ENCODE data around the gene SHC2.

Gene SHC2, protein sequence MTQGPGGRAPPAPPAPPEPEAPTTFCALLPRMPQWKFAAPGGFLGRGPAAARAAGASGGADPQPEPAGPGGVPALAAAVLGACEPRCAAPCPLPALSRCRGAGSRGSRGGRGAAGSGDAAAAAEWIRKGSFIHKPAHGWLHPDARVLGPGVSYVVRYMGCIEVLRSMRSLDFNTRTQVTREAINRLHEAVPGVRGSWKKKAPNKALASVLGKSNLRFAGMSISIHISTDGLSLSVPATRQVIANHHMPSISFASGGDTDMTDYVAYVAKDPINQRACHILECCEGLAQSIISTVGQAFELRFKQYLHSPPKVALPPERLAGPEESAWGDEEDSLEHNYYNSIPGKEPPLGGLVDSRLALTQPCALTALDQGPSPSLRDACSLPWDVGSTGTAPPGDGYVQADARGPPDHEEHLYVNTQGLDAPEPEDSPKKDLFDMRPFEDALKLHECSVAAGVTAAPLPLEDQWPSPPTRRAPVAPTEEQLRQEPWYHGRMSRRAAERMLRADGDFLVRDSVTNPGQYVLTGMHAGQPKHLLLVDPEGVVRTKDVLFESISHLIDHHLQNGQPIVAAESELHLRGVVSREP

DNA sequence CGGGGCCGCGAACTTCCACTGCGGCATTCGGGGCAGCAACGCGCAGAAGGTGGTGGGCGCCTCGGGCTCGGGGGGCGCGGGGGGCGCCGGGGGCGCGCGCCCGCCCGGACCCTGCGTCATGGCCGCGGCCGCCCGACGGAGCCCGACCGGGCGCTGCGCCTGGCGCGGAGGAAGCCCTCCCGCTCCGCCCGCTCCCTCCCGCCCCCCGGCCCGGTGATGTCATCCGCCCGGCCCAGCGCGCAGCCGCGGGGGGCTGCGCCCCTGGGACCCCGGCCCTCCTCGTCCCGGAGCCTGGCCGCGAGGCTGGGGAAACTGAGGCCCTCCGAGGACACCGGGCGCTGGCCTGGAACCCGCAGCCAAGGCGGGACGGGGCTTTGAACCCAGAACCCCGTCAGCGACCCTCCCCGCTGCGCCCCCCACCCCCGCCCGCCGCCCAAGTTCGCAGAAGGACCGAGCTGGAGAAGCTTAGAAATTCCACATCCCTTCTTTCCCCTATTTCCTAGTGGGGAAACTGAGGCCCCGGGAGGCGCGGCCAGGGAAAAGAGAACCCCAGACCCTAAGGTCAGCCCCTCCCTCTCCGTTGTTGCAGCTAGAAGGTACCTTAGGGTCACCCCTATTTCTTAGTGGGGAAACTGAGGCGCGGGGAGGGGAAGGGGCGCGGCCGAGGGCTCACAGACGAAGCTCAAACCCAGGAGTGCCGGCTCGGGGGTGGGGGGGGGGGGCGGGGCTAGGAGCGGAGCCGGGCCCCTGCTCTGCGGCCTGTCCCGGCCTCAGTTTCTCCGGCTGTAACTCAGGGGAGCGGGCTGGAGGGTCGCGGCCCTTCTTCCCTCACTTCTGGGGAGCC is at the start of gene SHC2:
SHC2 (minus strand) TSS at position 157 of the 844 bp plus-strand sequence; CDS start at position 120, 37 bp downstream.
- DNase-seq, result no peak

DNA sequence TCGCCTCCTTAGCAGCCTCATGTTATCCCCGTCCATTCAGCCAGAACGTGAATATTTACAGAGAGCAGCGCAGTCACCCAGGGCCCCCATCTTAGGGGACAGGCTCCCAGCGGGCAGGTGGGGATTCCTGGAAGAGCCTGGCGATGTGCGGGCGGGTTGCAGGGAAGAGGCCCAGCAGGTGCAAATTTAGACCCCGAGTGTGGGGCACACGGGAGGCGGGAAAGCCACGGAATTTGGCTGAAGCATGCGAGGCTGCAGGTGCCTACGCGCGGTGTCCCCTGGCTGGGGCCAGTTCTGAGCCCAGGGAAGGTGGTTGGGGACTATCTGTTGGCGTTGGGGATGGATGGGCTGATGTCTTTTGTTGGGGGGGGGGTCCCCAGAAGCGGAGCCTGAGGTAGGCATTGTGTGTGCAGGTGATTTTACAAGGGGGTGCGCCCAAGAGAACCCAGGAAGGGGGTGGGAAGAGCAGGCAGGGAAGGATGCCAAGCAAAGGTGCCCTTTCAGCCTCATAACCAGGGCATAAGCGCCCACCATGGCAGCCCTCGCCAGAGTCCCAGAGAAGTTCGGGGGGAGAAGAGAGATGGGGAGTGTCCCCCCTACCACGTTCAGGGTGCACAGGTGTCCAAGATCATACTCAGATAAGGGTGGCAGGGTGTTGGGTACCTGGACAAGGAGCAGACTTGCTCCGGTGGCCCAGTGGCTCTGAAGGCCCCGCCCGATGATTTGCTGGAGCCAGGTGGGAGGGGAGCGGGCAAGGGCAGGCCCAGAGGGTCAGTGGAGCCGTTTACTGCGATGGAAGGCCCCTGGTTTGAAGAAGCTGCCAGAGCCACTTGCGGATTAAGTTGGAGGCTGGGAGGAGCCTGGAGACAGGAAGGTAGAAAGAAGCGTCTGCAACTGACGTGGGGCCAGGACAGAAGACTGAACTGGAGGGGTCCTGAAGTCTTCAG is 47.6 kb upstream of the SHC2 start:
- no peak for DNase-seq

DNA sequence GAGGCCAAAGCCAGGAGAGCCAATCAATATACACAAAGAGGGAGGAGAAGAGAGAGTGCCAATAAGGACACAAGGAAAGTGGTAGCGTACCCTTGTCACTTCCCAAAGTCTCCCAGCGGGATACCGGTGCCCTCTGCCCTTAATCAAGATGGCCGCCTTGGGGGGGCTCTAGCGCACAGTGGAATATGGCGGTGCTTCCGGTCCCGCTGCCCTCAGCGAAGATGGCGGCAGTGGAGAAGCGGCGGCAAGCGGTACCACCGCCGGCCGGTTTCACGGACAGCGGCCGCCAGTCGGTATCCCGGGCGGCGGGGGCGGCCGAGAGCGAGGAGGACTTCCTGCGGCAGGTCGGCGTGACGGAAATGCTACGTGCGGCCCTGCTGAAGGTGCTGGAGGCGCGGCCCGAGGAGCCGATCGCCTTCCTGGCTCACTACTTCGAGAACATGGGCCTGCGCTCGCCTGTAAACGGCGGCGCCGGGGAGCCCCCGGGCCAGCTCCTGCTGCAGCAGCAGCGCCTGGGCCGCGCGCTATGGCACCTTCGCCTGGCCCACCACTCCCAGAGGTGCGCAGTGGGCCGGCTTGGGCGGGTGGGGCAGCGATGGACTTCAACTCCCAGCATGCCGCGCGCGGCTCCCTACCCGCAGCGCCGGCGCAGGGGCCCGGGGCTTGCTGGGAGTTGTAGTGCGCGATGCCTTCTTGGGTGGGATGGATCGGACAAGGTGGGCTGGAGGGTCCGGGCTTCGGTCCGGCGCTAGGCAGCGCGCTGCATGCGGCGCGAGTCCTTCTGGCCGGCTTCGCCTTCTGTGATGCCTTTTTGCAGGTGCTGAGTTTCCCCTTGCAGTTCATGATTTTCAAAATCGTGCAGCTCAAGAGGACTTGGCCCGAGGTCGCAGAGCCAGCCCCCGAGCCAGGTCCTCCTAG is 46.7 kb upstream of the SHC2 start, which contains the start of gene TPGS1:
TPGS1 (plus strand) TSS at position 212 of the 918 bp plus-strand sequence; CDS start at position 222, 10 bp downstream.
- DNase-seq, result peak; percentile 81

DNA sequence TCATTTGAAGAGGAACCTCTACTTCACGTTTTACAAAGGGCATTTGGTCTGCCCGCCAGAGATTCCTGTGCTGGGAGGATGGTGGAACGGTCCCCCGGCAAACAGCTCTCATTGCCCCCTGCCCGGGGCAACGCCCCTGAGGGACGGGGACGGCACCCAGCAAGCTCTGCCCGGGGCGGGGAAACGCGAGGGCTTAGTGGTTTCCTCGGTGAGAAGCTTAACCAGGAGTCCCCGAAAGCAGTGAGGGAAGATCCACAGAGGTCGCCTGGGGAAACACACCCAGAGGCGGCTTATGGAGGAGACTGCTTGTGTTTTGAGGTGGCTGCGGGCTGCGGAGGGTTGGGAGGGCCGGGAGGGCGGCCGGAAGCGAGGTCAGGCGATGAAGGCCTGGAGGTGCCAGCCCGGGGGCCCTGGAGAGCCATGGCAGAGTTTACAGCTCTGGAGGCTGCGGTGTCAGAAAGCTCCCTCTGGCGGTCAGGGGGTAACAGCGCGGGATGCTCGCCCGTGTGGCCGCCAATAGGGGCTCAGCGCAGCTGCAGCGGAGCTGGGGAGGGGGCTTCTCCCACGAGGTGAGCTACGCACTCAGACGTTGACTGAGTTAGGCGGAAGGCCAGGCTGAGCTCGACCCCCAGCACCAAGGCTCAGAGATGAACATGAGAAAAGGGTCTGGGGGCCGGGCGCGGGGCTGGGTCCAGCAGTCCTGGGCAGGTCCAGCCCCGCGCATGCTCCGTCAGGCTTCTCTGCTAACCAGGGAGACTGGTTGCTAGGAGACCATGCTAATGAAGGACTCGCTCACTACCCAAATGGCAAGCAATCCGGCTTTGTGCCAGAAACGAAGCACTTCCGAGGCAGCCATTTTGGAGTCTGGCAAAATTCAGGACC is 45.8 kb upstream of the SHC2 start:
- peak; percentile 88 for DNase-seq

DNA sequence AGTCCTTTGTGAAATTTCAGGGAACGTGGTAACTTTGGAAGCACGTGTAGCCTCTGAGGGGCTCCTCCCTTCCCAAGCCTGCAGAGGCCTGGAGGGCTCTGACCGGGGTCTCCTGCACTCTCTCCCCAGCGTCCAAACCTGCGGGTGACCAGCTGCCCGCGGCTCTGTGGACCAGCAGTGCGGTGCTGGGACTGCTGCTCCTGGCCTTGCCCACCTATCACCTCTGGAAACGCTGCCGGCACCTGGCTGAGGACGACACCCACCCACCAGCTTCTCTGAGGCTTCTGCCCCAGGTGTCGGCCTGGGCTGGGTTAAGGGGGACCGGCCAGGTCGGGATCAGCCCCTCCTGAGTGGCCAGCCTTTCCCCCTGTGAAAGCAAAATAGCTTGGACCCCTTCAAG is 43.8 kb upstream of the SHC2 start:
- DNase-seq, result no peak

DNA sequence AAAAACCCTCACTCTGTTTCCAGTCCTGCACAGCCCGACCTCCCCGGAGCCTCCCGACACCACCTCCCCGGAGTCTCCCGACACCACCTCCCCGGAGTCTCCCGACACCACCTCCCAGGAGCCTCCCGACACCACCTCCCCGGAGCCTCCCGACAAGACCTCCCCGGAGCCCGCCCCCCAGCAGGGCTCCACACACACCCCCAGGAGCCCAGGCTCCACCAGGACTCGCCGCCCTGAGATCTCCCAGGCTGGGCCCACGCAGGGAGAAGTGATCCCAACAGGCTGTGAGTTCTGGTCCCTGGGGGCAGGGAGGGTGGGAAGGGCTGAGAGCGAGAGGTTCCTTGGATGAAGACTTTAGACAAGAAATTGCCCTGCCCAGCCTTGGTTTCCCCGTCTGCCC is 40.8 kb upstream of the SHC2 start:
- no peak for DNase-seq

DNA sequence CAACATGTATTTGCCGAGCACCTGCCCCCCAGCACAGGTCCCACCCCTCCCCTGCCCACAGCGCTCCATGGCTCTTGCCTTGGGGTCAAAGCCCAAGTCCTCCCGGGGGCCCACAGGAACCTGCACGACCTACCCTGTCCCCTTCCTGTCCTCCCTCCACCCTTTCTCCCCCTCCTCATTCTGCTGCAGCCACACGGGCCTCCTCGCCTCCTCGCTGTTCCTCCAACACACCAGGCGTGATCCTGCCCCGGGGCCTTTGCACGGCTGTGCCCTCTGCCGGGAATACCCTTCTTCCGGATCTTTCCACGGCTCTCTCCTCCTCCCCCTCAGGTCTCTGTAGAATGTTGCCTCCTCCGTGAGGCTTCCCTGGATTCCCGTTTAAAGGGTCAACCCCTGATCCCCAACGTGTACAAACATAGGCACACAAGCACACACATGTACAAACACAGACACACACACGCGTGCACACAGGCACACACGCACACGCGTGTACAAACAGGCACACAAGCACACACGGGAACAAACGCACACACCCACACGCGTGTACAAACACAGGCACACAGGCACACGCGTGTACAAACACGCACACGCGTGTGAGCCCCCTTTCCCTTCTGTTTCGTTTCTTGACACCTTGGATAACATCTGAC is 38.3 kb upstream of the SHC2 start:
- no peak for DNase-seq

DNA sequence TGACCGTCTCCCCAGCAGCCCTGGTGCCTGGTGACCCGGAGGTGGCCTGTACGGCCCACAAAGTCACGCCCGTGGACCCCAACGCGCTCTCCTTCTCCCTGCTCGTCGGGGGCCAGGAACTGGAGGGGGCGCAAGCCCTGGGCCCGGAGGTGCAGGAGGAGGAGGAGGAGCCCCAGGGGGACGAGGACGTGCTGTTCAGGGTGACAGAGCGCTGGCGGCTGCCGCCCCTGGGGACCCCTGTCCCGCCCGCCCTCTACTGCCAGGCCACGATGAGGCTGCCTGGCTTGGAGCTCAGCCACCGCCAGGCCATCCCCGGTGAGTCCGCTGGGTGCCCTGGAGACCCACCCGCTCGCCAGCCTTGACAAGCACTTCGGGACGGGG is 37.7 kb upstream of the SHC2 start:
- no peak for DNase-seq

DNA sequence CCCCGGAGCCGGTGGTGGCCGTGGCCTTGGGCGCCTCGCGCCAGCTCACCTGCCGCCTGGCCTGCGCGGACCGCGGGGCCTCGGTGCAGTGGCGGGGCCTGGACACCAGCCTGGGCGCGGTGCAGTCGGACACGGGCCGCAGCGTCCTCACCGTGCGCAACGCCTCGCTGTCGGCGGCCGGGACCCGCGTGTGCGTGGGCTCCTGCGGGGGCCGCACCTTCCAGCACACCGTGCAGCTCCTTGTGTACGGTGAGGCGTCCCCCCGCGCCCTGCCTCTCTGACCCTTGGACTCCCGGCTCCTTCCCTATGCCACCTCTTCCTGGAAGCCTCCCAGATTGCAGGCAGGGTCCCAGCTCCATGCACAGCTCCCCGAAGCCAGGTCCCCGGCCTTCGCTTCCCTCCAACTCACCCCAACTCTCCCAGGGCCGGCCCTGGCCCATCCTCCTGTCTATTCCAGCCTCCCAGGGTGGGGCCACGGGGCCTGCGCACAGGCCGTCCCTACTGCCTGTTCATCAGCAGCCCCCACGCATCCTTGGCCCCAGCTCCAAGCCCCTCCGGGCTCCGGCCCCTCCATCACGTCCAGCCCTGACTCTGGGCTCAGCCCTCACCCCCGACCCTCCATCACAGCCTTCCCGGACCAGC is 37.2 kb upstream of the SHC2 start:
- no peak for DNase-seq

DNA sequence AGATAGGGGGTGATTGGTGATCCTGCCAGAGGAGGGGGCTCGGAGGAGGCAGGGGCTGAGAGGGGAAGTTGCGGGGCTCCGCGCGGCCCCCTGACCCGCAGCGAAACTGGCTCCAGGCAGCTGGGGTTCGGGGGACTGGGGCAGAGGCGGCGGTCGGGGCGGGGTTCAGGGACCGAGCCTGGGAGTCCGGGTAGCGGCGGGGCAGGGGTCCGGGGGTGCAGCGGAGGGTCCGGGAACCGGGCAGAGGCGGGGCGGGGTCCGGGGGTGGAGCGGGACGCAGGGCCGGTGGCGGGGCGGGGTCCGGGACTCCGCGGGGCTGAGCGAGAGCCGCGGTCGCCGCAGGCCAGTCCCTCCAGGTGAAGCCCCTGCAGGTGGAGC is 36.6 kb upstream of the SHC2 start:
- no peak for DNase-seq

DNA sequence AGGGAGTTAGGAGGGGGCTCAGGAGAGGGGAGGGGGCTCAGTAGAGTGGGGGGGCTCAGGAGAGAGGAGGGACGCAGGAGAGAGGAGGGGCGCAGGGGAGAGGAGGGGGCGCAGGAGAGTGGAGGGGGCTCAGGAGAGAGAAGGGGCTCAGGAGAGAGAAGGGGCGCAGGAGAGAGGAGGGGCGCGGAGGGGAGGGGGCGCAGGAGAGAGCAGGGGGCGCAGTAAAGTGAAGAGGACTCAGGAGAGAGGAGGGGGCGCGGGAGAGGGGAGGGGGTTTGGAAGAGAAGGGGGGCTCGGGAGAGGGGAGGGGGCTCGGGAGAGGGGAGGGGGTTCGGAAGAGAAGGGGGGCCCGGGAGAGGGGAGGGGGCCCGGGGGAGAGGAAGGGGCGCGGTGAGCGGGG is 36.2 kb upstream of the SHC2 start:
- no peak for DNase-seq

DNA sequence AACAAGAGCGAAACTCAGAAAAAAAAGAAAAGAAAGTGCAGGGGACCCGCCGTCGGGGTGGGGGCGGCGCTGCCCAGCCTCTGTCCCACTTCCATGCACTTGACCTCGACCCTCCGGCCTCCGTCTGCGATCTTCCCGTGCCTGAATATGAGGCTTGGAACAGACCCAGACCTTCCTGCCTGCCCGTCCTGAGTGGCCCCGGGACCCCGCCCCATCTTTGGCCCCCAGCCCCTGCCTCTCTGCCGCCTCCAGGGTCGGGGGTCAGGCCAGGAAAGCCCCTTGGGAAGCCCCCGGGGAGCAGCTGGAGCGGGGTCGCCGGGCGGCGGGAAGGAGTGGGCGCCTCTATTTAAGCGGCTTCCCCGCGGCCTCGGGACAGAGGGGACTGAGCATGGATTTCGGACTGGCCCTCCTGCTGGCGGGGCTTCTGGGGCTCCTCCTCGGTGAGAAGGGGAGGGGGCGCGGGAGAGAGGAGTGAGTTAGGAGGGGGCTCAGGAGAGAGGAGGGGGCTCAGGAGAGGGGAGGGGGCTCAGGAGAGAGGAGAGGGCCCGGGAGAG is 35.4 kb upstream of the SHC2 start, which contains the start of gene MADCAM1:
MADCAM1 (plus strand) TSS at position 375 of the 554 bp plus-strand sequence; CDS start at position 389, 14 bp downstream.
- DNase-seq, result no peak

DNA sequence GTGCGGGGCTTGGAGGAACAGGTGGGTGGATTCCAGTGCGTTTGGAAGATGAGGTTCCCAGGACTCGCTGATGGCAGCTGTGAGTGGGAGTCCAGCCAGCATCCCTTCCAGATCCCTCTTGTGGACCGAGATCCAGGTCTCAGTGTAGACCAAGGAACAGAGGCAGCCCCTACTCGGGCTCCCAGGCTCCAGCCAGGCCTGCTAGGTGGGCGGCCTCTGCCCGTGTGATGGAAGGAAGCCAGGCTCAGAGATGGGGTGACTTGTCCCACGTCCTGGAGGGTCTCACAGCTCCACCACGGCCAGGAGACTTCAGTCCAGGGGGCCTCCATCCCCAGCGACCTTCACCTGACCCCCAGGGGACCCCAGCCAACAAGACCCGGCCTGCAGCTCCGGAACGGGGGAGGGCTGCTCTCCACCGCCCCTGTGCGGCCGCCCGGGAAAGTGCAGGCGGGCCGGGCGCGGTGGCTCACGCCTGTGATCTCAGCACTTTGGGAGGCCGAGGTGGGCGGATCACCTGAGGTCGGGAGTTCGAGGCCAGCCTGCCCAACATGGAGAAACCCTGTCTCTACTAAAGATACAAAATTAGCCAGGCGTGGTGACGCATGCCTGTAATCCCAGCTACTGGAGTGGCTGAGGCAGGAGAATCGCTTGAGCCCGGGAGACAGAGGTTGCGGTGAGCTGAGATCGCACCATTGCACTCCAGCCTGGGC is 34.7 kb upstream of the SHC2 start:
- DNase-seq, result no peak

DNA sequence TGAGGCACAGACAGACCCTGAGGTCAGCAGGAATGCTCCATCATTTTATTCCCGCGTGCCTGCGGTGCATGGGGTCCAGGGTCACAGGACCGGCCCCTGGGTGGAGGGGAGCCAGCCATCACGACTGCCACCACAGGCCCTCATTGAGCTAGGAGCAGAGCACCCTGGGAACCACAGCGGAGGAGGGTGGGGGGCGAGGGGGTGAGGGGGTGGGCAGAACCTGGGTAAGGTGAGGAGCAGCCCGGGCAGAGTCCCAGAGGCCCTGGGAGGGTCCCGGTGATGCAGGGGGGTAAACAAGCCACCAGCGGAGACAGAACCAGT is 34.2 kb upstream of the SHC2 start:
- DNase-seq, result no peak

DNA sequence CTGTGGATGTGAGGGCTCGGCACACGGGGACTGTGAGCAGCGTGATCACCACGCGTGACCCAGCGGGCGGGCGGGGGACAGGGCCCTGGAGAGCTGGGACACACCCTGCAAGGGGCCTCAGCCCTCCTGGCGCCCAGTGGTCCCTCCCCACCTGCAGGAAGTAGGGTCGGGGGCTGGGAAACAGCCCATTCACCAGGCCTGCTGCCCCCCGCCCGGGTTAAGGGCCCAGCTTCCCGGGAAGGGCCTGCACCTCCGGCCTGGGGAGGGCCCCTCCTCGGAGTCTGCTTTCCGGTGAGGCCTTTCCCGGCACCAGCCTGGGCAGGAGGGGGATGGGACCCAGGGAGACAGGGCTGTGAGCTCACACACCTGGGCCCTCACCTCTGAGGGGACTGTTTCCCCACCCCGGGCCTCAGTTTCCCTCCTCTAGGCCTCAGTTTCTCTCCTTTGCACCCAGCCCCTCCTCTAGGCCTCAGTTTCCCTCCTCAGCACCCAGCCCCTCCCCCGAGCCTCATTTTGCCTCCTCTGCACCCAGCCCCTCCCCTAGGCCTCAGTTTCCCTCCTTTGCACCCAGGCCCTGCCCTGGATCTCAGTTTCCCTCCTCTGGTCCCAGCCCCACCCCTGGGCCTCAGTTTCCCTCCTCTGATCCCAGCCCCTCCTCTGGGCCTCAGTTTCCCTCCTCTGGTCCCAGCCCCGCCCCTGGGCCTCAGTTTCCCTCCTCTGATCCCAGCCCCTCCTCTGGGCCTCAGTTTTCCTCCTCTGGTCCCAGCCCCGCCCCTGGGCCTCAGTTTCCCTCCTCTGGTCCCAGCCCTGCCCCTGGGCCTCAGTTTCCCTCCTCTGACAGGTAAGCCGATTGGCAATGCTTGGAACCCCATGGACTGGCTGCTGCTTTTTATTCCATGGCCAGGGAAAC is 33.6 kb upstream of the SHC2 start:
- no peak for DNase-seq

DNA sequence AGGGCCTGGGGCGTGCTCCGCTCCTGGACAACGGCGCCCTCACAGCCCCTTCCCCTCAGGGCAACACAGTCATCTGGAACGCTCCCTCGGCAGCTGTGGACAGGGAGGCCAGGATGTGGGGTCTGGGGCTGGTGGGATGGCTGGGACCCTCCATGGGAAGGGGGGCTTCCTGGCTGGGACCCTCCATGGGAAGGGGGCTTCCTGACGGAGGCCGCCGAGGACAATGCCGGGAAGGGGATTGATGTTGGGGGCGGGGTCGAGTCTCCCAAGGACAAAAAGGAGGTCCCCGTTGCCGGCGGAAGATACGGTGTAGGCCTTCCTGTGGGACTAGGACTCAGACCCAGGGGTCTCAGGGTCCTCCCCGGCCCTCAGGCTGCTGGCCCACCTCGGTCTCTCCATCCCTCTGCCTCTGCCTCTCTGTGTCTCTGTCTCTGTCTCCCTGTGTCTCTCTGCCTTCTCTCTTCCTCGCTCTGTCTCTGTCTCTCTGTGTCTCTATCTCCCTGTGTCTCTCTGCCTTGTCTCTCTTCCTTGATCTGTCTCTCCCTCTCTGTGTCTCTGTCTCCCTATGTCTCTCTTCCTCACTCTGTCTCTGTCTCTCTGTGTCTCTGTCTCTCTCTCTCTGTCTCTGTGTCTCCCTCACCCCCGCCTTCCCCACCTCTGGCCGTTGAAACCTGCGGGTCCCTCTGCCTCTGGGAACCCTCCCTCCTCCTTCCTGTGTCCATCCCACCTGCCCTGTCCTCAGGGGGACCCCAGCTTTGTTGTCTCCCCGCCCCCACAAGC is 32.7 kb upstream of the SHC2 start:
- DNase-seq, result no peak

Measured in stimulated activated CD4-positive, alpha-beta T cell treated with anti-CD3 and anti-CD28 coated beads, Interleukin-12 subunit alpha, Interleukin-12 subunit beta, amount 100 ng/mL, for 4 hours (primary cell).